Renal pelvis (tissue), 12 donors: ENCODE data around the gene COX6A2. TPM values are rescaled to one million over a fixed set of nuclear protein-coding genes. Genes with fewer than 3 reads are reported as not detected.

Experiments
- DNase-seq: peaks from one replicate; pipeline ENCODE4 v3.0.0-alpha.2; 2013
- long read RNA-seq, 16 experiments: transcript quantifications; one replicate each; lab custom pipeline, GENCODE V29; 2026
- polyA plus RNA-seq, 3 donors: library from polyadenylated mRNA; unstranded; fragments of 120-200 nt; gene quantifications; one replicate each; pipeline ENCODE4 v1.2.1, GENCODE V29; 2013; ENCODE audit not compliant: insufficient read length in 3 of 3

The COX6A2 gene
- 1 to 10 TPM in 2 of 3 donors, under 1 TPM in 1; 0.42 to 1.4 (median 1.1) TPM for polyA plus RNA-seq
- long read RNA-seq, donor 1, result 0 reads
- long read RNA-seq, donor 2, partial matches to known transcripts, result 0 of 1 reads
- long read RNA-seq, donor 2, other reads (novel, unspliced or antisense), result 0 of 1 reads
- long read RNA-seq, donor 3, result 0 reads
- long read RNA-seq, donor 4, result 0 reads
- long read RNA-seq, donor 5, partial matches to known transcripts, result 0 of 1 reads
- long read RNA-seq, donor 5, other reads (novel, unspliced or antisense), result 0 of 1 reads
- long read RNA-seq, donor 6, result 0 reads
- long read RNA-seq, donor 7, transcript COX6A2-201 (3 exons, 440 nt), result major isoform, 5 of 5 reads
- long read RNA-seq, donor 7, partial matches to known transcripts, result 0 of 5 reads
- long read RNA-seq, donor 7, other reads (novel, unspliced or antisense), result 0 of 5 reads
- long read RNA-seq, donor 8, result 0 reads
- long read RNA-seq, donor 9, partial matches to known transcripts, result 0 of 4 reads
- long read RNA-seq, donor 9, other reads (novel, unspliced or antisense), result 0 of 4 reads
- long read RNA-seq, donor 10, partial matches to known transcripts, result 0 of 3 reads
- long read RNA-seq, donor 10, other reads (novel, unspliced or antisense), result 0 of 3 reads
- long read RNA-seq, donor 11, partial matches to known transcripts, result 0 of 1 reads
- long read RNA-seq, donor 11, other reads (novel, unspliced or antisense), result 0 of 1 reads
- long read RNA-seq, donor 12, partial matches to known transcripts, result 0 of 2 reads
- long read RNA-seq, donor 12, other reads (novel, unspliced or antisense), result 0 of 2 reads
- long read RNA-seq, donor 13, result 0 reads
- long read RNA-seq, donor 14, result 0 reads
- long read RNA-seq, donor 15, result 0 reads
- long read RNA-seq, donor 16, partial matches to known transcripts, result 0 of 1 reads
- long read RNA-seq, donor 16, other reads (novel, unspliced or antisense), result 0 of 1 reads

DNA sequence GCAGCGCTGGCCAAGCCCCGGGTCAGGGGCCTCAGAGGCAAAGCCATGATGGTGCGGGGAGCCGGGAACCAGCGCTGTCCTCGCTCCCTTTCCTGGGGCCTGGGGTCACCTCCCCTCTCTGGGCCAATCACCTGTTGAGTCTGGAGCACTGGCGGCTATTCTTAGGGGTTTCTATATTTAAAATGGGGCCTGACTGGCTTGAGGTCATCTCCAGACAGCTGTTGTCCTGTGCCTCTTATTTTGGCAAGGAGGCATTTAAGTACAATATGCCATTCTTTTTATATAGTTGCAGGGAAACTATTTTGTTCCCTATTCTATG is at the start of gene COX6A2:
TSS of gene COX6A2 (minus strand) at position 82 of the 319 bp plus-strand sequence. CDS start at position 47, 35 bp downstream.
- no peak for DNase-seq

DNA sequence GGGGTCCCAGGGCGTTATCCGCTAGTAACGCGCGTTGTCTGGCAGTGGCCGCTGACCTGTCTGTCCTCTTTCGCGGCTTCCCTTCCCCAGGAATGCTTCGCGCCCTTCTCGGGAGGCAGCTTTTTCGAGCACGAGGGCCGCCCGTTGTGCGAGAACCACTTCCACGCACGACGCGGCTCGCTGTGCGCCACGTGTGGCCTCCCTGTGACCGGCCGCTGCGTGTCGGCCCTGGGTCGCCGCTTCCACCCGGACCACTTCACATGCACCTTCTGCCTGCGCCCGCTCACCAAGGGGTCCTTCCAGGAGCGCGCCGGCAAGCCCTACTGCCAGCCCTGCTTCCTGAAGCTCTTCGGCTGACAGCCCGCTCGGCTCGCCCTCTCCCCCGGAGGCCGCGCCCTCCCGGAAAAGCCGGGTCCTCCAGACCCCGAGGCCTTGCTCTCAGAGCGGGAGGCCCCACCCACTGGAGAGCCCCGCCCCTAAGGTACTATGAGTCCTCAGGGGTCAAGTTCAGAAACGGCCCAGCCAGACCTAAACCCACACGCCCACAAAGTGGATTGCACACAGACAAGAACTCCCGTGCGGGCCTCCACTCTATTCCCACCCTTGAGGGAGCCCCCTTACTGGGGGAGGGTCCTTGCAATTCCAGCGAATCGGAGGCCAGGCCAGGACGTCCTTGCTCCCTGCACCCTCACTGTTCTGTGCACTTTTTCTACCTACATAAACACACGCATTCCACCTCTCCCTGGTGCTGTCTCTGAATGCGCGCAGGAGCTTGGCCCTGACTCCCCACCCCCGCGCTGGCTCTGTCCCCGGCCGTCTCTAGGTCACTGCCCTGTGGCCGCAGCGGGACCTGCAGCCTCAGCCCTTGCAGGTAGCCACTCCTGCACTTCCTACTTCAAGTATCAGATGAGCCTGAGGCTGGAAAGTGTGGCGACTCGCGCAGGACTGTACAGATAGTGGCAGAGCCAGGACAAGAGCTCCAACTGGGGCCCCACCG is 49.4 kb upstream of the COX6A2 start:
- DNase-seq, result peak; percentile 49

DNA sequence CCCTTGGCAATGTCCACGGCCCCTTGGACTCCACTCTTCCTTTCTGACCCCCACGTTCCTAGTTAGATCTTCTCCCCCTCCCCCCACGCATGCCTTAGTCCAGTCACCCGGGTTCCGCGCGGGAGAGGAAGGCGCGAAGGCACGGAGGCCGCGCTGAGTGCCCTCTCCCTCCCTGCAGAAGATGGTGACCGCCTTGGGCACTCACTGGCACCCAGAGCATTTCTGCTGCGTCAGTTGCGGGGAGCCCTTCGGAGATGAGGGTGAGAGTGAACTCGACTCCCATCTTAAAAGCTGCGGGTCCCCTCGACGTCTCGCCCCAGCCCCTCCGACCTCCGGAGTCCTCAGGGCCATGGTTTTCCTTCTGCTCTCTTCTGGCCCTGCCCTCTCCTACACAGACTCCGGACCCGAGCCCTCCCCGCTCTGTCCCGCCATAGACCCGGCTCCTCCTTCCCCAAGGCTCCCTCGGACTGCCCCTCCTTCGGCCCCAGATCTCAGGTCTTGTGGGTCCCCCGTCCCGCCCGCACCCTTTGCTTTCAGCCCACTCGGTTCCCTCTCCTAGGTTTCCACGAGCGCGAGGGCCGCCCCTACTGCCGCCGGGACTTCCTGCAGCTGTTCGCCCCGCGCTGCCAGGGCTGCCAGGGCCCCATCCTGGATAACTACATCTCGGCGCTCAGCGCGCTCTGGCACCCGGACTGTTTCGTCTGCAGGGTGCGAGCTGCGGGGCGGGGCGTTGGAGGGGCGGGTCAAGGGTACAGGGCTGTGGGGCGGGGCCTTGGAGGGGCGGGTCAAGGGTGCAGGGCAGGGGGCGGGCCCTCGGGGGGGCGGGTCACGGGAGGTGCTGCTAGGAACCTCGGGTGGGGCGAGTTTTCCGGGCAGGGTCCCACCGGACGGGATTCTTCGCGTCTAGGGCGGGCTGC is 48.4 kb upstream of the COX6A2 start:
- DNase-seq, result no peak

DNA sequence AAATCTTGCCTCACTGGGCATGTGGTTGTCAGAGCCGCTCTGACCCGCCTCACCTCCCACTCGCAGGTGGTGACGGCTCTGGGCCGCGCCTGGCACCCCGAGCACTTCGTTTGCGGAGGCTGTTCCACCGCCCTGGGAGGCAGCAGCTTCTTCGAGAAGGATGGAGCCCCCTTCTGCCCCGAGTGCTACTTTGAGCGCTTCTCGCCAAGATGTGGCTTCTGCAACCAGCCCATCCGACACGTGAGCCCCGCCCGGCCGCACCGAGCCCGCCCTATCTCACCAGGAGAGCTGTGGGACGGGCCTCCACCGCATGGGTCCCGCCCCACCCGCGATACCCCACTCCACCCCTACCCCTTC is 47.8 kb upstream of the COX6A2 start:
- no peak for DNase-seq

DNA sequence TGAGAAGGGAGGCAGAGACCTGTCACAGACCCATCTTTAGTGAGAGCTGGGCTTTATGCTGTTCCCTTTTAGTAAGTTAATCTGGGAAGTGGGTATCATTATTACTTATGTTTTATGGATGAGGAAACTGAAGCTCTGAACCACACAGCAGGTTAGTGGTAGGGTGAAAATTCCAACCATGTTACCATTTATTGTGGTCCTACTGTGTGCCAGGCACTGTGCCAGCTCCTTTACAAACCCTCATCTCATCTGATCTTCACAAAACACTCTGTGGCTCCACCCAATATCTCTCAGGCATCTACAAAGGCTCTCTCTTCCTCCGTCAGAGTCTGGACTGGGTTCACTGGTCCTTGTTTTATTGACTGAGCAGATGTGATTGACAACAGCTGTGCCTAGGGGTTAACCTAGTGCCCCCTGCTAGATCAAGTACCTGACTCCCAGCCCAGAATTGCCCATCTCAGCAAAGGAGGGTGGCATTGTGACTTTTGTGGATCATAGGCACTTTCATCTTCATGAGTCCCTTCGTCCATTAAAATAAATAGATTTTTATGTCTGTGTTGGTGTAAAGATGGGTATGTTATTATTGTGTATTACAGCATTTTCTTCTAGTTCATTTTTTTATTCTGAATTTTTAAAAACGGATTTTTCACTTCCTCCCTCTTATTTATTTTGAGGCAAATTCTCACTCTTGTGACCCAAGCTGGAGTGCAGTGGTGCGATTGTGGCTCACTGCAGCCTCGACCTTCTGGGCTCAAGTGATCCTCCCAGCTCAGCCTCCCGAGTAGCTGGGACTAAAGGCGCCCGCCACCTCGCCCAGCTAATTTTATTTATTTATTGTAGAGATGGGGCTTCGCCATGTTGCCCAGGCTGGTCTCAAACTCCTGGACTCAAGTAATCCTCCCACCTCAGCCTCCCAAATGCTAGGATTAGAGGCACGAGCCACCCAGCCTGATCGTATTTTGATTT is 46.9 kb upstream of the COX6A2 start:
- DNase-seq, result no peak

DNA sequence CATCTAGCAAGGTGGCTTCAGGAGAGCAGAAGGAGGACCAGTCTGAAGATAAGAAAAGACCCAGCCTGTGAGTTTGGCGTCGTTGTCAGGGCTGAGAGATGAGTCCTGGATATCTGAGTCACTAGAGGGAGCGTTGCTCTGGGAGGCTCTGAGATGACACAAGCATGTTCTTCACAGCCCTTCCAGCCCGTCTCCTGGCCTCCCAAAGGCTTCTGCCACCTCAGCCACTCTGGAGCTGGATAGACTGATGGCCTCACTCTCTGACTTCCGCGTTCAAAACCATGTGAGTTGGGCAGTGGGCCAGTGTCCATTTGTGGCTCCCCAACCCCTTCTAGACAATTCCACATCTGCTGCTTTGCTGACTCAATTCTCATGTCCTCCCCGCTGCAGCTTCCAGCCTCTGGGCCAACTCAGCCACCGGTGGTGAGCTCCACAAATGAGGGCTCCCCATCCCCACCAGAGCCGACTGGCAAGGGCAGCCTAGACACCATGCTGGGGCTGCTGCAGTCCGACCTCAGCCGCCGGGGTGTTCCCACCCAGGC is 46.1 kb upstream of the COX6A2 start:
- no peak for DNase-seq

DNA sequence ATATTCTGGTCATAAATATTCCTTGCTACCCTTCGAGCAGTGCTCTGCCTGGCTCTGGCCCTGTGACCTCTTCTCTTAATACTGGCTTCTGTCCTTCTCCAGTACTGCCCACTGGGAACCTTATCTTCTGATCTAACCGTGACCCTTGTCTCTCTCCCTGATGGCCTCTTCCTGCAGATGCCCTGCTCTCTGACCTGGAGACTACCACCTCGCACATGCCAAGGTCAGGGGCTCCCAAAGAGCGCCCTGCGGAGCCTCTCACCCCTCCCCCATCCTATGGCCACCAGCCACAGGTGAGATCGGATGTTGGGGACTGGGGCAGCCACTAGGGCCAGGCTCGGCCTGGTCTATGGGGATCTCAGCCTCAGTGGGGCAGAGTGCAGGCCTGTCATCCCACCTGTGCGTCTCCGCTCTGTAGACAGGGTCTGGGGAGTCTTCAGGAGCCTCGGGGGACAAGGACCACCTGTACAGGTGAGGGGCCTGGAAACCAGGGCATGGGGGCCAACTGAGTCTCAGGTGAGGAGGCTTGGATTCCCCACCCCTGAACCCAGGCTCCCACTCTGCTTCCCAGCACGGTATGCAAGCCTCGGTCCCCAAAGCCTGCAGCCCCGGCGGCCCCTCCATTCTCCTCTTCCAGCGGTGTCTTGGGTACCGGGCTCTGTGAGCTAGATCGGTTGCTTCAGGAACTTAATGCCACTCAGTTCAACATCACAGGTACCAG is 45.3 kb upstream of the COX6A2 start:
- no peak for DNase-seq

DNA sequence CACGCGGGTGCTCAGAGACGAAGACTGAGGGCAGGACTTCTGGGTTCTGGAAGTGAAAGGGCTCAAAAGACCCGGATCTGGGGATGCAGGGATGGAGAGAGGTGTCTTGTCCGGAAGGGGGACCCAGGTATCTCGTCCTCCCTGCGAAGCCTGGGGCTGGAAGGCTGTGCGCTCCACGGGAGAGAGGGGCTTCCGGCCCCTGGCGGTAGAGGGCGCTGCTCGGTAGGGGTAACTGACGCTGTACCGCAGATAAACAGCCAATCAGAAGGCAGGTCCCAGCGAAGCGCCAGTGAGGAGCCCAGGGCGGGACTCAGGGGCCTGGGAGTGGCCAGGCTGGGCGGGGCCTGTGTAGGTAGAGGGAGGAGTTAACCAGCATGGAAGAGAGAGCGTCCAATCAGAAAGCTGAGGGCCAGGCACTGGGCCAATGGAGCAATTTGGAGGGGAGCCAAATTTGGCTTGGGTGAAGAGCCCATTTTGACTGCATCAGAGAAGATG is 44.6 kb upstream of the COX6A2 start:
- DNase-seq, result peak; percentile 79

DNA sequence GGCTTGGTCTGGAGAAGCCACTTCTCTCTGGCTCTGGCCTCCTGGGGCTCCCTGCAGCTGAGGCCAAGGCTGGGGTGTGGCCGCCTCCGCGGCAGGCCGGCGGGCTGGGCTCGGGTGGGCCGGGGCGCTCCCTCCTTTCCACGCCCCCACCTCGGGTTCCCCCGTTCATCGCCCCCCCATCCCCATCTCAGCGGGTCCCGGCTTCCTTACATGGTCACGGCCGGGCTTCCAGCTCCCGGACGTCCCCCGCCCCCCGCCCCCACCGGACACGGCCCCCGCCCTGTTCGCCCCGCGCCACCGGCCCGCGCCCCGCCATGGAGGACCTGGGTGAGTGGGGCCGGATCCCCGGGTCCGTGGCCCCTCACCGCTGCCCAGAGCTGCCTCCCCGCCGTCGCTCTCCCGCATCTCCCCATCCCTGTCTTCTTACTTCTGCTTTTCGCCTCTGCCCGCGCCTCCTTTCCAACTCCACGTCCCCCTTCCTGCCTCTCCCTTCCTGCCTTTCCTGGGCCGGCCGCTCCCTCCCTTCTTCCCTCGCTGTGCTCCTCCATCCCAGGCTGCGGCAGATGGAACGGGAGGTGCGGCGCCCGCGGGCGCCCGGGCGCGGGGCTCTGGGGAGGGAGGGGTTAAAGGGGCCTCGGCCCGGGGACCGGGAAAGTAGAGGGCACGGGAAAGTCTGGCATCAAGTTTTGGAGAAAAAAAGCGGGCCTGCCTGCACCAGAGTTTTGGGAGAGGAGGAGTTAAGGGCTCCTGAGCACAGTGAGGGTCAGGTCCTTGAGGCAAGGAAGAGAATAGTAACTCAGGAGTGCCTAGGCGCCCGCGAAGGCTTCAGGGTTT is 43.9 kb upstream of the COX6A2 start, which contains the start of gene TGFB1I1:
TSS of gene TGFB1I1 (plus strand) at position 278 of the 834 bp plus-strand sequence. CDS start at position 315, 37 bp downstream.
- peak; percentile 54 for DNase-seq

DNA sequence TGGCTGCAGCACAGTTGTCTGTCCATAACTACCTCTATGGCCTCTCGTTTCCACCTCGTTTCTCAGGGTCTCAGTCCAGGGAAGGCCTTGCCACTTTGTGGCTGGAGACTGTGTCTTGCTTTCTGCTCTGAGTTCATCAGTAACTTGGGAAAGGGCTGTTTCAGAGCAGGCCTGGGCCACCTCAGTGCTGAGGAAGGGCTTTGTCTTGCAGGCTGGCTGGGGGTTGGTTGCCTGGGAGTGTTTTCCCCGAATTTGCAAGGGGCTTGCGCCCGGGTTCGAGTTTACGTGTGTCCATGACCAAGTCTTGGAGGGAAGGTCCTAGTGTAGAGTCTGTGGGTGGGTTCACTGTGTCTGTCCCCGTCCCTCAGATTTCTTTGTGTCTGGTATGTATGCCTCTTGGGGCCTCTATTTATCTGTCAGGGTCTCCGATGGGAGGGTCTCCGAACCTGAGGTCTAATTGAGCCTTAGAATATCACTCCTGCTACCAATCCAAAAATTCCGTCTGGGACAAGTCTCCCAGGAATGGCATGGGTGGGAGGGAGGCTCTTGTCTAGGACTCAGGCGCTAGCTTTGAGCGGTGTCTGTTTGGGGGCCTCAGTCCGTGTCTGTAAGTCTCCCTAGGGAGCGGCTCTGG is 43.2 kb upstream of the COX6A2 start:
- DNase-seq, result no peak

DNA sequence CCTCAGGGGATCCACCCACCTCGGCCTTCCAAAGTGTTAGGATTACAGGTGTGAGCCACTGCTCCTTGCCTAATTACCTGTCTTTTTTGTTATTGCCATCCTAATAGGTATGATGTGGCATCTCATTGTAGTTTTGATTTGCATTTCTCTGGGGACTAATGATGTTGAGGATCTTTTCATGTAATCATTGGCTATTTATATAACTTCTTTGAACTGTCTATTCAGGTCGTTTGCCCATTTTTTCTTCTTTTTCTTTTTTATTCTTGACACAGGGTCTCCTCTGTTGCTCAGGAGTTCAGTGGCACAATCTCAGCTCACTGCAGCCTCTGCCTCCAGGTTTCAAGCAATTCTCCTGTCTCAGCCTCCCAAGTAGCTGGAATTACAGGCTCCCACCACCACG is 42.5 kb upstream of the COX6A2 start:
- DNase-seq, result no peak

DNA sequence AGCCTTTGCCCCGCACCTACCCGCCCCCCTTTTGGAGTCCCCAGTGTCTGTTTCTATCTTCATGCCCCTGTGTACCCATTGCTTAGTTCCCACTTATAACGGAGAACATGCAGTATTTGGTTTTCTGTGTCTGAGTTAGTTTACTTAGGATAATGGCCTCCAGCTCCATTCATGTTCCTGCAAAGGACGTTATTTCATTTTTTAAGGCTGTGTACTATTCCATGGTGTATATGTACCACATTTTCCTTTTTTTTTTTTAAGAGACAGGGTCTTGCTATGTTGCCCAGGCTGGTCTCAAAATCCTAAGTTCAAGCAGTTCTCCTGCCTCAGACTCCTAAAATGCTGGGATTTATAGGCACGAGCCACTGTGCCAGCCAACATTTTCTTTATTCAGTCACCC is 39.7 kb upstream of the COX6A2 start:
- DNase-seq, result no peak

DNA sequence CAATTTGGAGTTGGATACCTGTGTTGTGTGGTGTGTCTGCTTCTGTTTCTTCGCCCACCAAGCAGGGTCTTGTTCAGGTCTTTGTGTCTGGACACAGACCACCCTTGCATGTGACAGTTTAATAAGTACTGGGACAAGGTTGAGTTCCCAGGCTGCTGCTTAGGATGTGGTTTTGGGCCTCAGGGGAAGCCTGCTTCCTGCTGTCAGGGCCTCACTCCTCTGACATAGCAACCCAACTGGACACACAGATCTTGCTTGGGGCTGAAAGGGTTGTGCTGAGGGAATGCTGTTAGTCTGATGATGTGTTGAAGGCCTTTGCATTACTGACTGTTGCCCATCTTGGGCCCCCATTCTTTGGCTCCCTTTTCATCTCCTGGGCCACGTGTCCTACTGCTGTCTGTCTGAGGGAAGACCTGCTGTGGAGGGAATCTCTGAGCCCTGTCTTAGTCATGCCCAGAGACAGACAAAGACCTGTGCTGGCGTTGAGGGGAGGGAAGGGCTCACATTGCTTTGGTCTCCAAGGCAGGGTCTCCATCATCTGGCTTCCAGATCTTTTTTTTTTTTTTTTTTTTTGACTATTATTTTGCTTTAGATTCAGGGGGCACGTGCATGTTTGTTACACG is 39.1 kb upstream of the COX6A2 start:
- no peak for DNase-seq

DNA sequence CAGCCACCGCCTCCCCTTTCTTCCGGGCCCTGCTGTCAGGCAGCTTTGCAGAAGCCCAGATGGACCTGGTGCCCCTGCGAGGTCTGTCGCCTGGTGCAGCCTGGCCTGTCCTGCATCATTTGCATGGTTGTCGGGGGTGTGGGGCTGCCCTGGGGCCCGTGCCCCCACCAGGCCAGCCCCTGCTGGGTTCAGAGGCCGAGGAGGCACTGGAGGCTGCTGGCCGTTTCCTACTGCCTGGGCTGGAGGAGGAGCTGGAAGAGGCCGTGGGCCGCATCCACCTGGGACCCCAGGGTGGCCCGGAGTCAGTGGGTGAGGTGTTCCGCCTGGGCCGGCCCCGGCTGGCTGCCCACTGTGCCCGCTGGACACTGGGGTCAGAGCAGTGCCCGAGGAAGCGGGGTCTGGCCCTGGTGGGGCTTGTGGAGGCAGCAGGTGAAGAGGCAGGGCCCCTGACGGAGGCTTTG is 38.3 kb upstream of the COX6A2 start:
- DNase-seq, result no peak

DNA sequence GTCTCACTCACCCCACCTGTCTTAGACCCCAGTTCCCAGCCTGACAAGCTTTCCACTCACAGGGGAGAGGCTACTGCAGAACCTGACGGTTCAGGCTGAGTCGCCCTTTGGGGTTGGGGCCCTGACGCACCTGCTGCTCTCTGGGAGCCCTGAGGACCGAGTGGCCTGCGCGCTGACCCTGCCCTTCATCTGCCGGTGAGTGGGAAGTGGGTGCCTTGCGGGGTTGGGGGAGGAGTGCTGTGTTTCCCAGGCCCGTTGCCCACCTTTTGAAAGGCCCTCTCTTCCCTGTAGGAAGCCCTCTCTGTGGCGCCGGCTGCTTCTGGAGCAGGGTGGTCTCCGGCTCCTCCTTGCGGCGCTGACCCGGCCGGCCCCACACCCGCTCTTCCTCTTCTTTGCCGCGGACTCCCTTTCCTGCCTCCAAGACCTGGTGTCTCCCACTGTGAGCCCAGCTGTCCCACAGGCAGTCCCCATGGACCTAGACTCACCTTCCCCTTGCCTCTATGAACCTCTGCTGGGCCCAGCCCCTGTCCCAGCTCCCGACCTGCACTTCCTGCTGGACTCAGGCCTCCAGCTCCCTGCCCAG is 37.7 kb upstream of the COX6A2 start:
- DNase-seq, result no peak
